Chondrocyte (in vitro differentiated cells): ENCODE data around the gene LCMT1. TPM values are rescaled to one million over a fixed set of nuclear protein-coding genes. Genes with fewer than 3 reads are reported as not detected.
"Not testable (repeated sequence)": the region's sequence is repeated elsewhere in the genome, so short reads cannot be mapped to it uniquely, and the experiment has no call there.

Source experiments
- DNase-seq: peaks from one replicate; pipeline ENCODE4 v3.0.0; 2021; ENCODE audit warnings: mixed read lengths, low spot score
- H3K27ac Mint-ChIP-seq: one replicate; pipeline ENCODE4 v1.8.0; 2021; ENCODE audit warnings: mild to moderate bottlenecking, moderate library complexity, mixed read lengths; ENCODE audit not compliant: unreplicated experiment
- H3K27me3 Mint-ChIP-seq: 2 replicates; pipeline ENCODE4 v1.8.0; 2021; ENCODE audit warnings: low read depth, mixed read lengths
- H3K36me3 Mint-ChIP-seq: 2 replicates; pipeline ENCODE4 v1.8.0; 2021; ENCODE audit warnings: low read depth, mixed read lengths
- H3K4me1 Mint-ChIP-seq: 2 replicates; pipeline ENCODE4 v1.8.0; 2021; ENCODE audit warnings: low read depth, mild to moderate bottlenecking, mixed read lengths
- H3K4me3 Mint-ChIP-seq: one replicate; pipeline ENCODE4 v1.8.0; 2021; ENCODE audit warnings: mild to moderate bottlenecking, moderate library complexity, mixed read lengths; ENCODE audit not compliant: unreplicated experiment
- H3K9me3 Mint-ChIP-seq: 2 replicates; pipeline ENCODE4 v1.8.0; 2021; ENCODE audit warnings: low read depth, mixed read lengths
- total RNA-seq: library from RNA; stranded (reverse); gene quantifications from 3 replicates; pipeline ENCODE4 v1.2.1, GENCODE V29; 2021
- TF ChIP-seq, protein P1 (sequence below): fragments of 200-600 bp; sonication (generic); IDR thresholded peaks from 2 replicates; pipeline ENCODE4 v1.5.0; 2021; ENCODE audit warnings: antibody characterized with exemption, mild to moderate bottlenecking, moderate library complexity

Gene LCMT1
- total RNA-seq, 1 donor from 2014 or later: 35.4 TPM

DNA sequence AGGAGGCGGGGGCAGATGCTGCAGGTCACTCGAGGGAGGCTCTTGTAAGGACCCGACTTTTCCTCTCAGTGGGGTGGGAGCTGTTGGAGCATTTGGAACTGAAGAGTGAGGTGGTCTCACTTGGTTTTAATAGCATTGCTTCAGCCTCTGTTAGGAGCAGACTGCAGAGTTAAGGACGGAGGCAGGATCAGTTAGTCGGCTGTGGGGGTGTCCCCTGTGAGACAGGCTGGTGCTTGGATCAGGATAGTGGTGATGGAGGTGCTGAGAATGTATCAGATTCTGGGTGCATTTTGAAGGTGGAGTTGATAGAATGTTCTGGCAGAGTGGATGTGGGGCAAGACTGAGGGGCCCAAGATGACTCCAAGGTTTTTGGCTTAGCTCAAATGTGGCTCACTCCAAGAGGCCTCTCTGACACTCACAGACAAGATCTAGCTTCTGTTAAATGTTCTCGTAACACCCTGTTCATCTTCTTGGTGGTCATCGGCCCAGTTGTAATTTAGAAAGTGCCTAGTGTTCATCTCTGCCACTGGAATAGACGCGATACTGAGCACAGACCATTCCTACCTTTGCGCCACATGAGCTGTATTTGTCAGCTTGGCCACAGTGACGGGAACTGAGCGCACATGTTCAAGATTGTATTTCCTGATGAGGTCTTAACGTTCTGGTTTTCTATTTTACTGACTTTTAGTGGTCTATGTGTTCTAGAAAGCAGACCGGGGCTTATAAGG lies 7.5 kb downstream of the LCMT1 start:
- DNase-seq: no peak
- Mint-ChIP-seq H3K27me3 (no peaks in the 10 kb centered on the region), H3K4me1 (peaks cover 9% of the 10 kb centered on the region), H3K27ac (no peak overlapping the region), H3K9me3 (no peaks in the 10 kb centered on the region), H3K36me3 (no peaks in the 10 kb centered on the region), H3K4me3 (no peak overlapping the region)
- TF ChIP-seq, protein P1, sequence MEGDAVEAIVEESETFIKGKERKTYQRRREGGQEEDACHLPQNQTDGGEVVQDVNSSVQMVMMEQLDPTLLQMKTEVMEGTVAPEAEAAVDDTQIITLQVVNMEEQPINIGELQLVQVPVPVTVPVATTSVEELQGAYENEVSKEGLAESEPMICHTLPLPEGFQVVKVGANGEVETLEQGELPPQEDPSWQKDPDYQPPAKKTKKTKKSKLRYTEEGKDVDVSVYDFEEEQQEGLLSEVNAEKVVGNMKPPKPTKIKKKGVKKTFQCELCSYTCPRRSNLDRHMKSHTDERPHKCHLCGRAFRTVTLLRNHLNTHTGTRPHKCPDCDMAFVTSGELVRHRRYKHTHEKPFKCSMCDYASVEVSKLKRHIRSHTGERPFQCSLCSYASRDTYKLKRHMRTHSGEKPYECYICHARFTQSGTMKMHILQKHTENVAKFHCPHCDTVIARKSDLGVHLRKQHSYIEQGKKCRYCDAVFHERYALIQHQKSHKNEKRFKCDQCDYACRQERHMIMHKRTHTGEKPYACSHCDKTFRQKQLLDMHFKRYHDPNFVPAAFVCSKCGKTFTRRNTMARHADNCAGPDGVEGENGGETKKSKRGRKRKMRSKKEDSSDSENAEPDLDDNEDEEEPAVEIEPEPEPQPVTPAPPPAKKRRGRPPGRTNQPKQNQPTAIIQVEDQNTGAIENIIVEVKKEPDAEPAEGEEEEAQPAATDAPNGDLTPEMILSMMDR: no peak

DNA sequence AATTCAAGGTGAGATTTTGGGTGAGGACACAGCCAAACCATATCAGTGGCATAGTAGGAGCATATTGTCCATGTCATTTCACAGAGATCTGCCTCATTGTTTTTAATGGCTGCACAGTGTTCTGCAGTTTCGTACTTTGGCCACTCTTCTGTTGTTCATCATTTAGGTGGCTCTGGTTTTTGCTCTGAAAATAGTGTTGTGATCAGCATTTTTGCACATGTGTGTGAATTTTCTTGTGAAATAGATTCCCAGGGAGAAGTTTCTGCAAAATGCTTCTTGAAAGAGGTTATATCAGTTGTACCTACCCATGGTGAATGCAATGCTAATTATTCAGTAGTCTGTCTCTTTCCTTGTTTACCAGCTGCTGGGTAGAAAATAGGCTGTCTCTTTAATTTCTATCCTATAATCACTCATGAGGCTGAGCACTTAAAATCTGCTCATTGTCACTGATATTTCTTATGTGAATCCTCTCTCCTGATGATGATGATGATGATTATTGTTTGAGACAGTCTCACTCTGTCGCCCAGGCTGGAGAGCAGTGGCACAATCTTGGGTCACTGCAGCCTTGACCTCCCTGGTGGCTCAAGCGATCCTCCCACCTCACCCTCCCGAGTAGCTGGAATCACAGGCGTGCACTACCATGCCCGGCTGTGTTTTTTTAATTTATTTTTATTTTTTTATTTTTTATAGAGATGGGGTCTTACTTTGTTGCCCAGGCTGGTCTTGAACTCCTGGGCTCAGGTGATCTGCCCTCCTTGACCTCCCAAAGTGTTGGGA lies 10.5 kb downstream of the LCMT1 start:
- Mint-ChIP-seq H3K27me3 (no peaks in the 10 kb centered on the region), H3K27ac (no peak overlapping the region), H3K36me3 (no peaks in the 10 kb centered on the region), H3K9me3 (no peaks in the 10 kb centered on the region), H3K4me1 (peaks cover 4% of the 10 kb centered on the region), H3K4me3 (no peak overlapping the region)
- DNase-seq: no peak
- TF ChIP-seq, protein P1: no peak

DNA sequence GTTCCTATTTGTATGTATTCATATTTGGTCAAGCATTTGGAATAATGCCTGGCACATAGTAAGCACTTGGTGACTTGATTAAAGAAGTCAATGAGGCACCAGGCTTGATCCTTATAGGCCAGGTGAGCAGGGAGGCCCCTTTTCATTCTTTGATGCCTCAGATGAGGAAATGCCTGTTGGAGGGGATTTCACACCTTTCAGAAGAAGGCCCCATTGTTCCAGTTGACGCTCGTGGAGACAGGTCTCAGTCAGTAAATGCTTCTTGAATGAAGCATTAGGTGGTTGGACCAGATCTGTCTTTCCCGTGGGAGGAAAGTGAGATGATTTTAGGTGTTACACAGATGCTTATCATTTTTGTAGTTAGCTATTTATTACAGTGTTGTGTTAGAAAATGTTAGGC lies 13.0 kb downstream of the LCMT1 start:
- Mint-ChIP-seq H3K36me3 (no peaks in the 10 kb centered on the region), H3K4me1 (peaks cover 8% of the 10 kb centered on the region), H3K27ac (no peak overlapping the region), H3K27me3 (no peaks in the 10 kb centered on the region), H3K9me3 (no peaks in the 10 kb centered on the region), H3K4me3 (no peak overlapping the region)
- TF ChIP-seq, protein P1: no peak
- no peak for DNase-seq

DNA sequence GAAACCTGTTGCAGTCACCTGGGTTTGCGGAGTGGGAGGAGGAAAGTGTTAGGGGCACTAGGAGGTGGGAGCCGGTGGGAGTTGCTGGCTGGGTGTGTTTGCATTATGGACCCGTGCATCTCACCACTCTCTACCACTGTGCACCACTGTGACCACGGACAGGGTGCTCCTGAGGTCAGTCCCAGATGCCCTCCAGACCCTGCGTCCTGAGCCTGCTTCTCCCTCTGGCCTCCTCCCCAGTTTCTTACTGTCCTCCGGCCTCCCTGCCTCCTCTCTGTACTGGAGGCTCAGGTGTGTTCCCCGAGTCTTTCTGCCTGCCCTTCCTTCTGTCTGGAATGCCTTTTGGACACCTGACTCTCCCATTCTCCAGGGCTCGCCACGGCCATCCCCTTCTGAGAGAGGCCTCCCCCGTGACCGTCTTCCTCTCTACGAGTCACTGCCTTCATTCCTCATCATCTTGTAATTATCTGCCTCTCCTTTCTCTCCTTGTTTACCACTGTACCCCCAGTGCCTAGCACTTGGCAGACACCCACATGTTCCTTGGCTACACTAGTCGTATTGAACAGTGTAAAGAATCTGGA lies 14.6 kb downstream of the LCMT1 start:
- not testable (repeated sequence) for H3K4me3 Mint-ChIP-seq, DNase-seq, H3K27me3 Mint-ChIP-seq, H3K36me3 Mint-ChIP-seq, H3K4me1 Mint-ChIP-seq, H3K9me3 Mint-ChIP-seq
- peak overlapping the region; percentile 67 for H3K27ac Mint-ChIP-seq

DNA sequence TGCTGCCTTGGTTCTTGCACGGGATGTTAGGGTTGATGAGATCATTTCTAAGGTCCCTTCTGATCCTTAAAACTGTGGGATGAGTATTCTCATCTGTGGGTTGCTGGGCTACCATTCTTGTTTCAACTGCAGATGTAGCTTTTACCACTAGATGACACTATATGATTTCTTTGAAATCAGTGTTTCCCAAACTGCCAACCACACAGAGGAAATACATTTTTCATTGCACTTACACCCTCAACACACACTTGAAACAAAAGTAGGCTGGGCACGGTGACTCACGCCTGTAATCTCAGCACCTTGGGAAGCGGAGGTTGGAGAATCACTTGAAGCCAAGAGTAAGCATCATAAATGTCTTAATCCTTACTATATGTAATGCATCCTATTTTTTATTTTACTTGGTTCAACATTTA lies 15.3 kb downstream of the LCMT1 start:
- Mint-ChIP-seq H3K27me3 (no peaks in the 10 kb centered on the region), H3K27ac (peak overlapping the region; percentile 67), H3K4me3 (no peak overlapping the region), H3K4me1 (peaks cover 8% of the 10 kb centered on the region), H3K9me3 (no peaks in the 10 kb centered on the region), H3K36me3 (no peaks in the 10 kb centered on the region)
- TF ChIP-seq, protein P1: peak; percentile 80
- DNase-seq: no peak

DNA sequence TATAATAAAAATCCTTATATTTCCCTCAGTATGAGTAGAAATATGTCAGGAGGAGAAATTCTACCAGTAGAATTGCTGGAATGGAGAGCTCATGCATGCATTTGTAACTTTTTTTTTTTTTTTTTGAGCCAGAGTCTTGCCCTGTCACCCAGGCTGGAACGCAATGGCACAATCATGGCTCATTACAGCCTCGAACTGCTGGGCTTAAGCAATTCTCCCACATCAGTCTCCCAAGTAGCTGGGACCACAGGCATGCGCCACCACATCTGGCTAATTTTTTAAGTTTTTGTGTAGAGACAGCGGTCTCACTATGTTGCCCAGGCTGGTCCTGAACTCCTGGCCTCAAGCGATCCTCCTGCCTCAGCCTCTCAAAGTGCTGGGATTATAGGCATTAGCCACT lies 21.2 kb downstream of the LCMT1 start:
- H3K9me3 Mint-ChIP-seq, H3K4me1 Mint-ChIP-seq, H3K4me3 Mint-ChIP-seq, H3K27me3 Mint-ChIP-seq, DNase-seq, H3K27ac Mint-ChIP-seq: not testable (repeated sequence)
- peaks cover 14% of the 10 kb centered on the region for H3K36me3 Mint-ChIP-seq
